Cardiac fibroblast (primary cell): ENCODE results near the gene DHX34.

Experiments
- DNase-seq, 2 donors: peaks; one replicate each; pipeline versions ENCODE4 v3.0.0 to v3.0.0-alpha.2; 2010; ENCODE audit warnings: low read depth in 2 of 2
- H3K4me3 ChIP-seq, 2 donors: replicated peaks in 1 of 2; 1 replicate in 1 of 2; 2 replicates in 1 of 2; pipeline ENCODE4 v1.5.1; 2011; ENCODE audit warnings: low read depth in 2 of 2, low read length in 2 of 2, mild to moderate bottlenecking in 2 of 2, moderate library complexity in 1 of 2
- TF ChIP-seq, protein P1 (sequence below): IDR thresholded peaks from one replicate; pipeline ENCODE4 v1.5.1; 2011; ENCODE audit warnings: low read depth, mild to moderate bottlenecking, low read length, inconsistent platforms

DHX34 gene

DNA sequence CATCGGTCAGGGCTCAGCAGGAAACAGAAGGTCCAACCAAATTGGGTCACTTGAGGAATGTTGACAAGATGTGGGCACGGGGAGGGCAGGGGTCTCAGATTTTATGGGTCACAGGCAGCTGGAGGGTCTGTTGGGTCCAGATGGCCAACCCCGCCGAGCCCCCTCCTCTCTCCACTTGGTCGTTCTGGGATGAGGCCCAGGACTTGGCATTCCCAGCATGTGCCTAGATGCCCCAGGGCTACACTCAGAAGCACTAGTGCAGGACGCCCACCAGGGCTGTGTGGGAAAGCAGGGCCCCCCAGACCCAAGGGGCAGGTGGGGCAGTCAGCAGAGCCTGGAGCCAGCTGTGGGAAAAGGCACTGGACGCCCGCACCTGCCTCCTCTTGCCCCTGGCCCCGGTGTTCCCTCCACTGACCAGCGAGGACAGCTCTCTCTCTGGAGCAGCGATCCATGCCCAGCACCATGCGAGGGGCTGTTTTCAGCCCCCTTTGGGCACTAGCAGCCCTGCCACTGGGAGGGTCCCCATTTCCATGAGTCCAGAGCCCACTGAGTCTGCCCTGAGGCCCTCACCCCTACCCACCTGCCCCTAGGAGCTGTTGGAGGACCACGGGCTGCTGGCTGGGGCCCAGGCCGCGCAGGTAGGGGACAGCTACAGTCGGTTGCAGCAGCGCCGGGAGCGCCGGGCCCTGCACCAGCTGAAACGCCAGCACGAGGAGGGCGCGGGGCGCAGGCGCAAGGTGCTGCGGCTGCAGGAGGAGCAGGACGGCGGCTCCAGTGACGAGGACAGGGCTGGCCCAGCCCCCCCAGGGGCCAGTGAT, 26.0 kb downstream of the DHX34 start:
- DNase-seq: no peak
- no peak overlapping the region for H3K4me3 ChIP-seq
- TF ChIP-seq, protein P1, sequence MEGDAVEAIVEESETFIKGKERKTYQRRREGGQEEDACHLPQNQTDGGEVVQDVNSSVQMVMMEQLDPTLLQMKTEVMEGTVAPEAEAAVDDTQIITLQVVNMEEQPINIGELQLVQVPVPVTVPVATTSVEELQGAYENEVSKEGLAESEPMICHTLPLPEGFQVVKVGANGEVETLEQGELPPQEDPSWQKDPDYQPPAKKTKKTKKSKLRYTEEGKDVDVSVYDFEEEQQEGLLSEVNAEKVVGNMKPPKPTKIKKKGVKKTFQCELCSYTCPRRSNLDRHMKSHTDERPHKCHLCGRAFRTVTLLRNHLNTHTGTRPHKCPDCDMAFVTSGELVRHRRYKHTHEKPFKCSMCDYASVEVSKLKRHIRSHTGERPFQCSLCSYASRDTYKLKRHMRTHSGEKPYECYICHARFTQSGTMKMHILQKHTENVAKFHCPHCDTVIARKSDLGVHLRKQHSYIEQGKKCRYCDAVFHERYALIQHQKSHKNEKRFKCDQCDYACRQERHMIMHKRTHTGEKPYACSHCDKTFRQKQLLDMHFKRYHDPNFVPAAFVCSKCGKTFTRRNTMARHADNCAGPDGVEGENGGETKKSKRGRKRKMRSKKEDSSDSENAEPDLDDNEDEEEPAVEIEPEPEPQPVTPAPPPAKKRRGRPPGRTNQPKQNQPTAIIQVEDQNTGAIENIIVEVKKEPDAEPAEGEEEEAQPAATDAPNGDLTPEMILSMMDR: no peak

DNA sequence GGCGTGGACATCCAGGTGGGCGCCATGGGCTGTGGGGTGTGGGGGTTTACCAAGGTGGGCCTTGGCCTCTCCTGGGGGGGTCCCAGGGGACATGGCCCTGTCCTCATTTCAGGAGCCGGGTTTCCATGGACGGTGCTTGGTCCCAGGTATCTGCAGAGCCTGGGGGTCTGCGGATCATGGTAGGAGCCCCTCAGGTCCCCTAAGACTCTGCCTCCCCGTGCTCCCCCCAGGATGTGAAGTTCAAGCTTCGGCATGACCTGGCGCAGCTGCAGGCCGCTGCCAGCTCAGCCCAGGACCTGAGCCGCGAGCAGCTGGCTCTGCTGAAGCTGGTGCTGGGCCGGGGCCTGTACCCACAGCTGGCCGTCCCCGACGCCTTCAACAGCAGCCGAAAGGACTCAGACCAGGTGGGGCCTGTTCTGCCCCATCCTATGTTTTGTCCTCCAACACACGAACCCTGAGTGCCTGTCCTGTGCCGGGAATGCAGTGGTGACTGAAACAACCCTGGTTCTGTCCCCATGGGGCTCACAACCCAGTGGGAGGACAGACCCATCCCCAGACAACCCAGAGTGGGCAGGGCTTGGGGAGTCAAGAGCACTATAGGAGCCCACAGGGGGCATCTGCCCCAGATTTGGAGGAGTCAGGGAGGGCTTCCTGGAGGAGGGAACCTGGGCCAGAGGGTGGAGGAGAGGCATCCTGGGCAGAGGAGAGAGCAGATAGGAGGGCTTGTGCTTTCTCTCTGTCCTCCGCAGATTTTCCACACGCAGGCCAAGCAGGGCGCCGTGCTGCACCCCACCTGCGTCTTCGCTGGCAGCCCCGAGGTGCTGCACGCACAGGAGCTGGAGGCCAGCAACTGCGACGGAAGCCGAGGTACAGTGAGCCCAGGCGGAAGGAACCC, 26.8 kb downstream of the DHX34 start:
- TF ChIP-seq, protein P1: no peak
- DNase-seq: no peak
- H3K4me3 ChIP-seq: no peak overlapping the region

DNA sequence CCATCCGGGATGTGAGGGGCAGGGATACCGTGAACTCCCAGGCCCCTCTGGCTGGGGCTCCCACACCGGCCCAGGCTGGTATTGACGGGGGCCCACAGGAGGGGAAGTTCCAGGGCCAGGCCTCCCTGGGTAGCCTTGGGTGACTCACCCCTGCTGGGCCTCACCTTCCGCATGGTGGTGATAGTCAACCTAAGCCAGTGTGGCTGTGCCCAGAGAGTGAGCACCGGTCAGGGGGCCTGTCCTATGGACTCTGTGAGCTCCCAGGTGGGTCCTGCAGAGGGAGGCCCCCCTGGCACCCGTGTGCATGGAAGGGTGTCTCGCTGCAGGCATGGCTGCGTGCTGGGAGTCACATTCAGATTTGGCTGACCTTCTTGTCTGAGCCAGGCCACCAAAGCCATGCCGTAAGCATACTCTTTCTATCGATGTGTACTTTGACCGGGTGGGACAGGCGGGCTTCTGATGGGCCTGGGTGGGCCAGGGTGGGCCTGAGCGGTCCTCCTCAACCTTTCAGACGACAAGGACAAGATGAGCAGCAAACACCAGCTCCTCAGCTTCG, 27.6 kb downstream of the DHX34 start:
- no peak for DNase-seq
- H3K4me3 ChIP-seq: no peak overlapping the region
- TF ChIP-seq, protein P1: no peak

DNA sequence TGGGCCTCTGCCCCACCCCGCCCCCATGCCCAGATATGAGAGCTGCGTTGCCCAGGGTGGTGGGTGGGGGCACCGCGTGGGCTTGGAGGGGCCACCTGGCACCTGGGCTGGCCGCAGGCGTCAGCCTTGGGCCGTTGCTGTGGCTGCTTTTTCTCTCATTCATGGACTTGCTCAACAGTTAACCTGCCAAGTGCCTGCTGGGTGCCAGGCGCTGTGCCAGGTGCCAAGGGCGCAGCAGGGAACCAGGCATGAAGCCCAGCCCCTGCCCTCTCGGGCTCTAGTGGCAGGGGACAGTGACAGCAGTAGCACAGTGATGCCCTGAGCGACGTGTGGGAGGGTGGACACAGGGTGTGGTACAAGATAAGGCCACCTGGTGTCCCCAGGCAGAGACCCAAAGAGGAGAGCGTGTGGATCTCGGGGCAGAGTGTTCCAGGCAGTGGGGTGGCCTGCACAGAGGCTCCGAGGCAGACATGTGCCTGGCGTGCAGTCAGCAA, 28.1 kb downstream of the DHX34 start:
- TF ChIP-seq, protein P1: no peak
- DNase-seq: no peak
- H3K4me3 ChIP-seq: no peak overlapping the region

DNA sequence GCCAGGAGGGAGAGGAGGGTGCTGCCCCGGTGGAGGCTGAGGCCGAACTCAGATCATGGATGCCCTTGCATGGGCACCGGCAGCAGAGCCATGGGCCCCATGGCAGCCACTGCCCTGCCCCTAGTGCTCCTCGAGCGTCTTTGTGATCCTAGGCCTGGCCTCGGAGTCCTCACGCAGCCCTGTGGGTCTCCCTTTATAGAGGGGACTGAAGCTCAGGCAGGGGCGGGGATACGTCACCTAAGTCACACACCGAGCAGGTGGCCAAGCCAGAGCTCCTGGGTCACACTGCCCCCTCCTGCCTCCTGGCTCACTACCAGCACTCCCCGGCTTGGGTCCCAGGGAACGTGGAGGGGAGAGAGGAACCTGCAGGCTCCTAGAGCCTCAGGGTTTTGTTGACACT, 28.7 kb downstream of the DHX34 start:
- no peak overlapping the region for H3K4me3 ChIP-seq
- TF ChIP-seq, protein P1: no peak
- no peak for DNase-seq

DNA sequence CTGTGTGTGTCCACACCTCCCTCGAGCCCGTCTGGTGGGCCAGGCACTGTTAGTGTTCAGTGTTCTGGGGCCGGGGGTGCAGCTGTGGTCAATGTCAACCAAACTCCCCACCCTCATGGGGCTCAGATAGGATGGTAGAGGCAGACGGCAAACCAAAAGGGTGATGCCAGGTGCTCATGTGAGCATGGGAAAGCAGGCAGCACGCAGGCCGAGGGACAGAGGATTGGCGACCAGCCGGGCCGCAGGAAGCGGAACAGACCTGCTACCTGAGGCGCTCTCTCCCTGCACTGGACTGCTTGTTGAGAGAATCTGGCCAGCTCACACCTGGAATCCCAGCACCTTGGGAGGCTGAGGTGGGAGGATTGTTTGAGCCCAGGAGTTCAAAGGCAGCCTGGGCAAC, 29.1 kb downstream of the DHX34 start:
- TF ChIP-seq, protein P1: no peak
- no peak overlapping the region for H3K4me3 ChIP-seq
- no peak for DNase-seq
